ENCODE measurements around the gene RANGRF.
A peak's percentile ranks its signal among the peaks of the same experiment; 100 is the strongest.

Gene RANGRF

DNA sequence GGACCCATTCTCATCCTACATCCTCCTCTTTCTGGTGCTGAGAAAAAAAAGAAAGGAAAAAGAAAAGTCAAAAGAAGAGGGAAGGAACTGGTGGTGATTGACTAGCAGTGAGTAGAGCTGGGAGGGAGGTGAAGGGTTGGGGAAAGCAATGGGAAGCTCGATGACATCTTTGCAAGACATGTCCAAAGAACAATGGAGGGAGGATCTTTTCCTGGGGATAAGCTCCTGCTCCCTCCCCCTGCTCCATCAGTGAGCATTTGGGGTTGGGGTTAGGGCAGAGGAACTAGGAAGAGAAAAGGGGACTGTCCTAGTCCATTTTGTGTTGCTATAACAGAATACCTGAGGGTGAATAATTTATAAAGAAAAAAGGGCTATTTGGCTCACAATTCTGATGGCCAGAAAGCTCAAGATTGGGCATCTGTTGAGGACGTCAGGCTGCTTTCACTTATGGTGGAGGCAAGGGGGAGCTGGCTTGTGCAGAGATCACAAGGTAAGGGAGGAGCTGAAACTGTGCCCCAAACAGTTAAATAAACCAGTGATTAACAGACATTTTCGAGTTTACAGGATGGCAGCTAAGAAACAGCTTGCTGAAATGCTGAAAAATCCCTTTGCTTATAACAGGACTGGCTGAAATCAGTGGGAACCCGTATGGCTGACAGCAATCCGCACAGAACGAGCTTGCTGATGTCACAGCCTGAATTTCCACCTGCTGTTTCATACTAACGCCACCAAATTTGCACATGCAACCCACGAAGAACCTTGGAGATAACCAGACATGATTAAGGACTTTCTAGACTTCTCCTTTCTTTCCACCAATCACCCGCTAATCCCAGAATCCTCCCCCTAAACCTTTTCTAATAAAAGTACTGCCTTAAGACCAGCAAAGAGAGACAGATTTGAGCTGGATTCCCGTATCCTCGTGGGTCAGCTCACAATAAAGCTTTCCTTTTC lies 49.6 kb downstream of the RANGRF start:
- in situ Hi-C loops (cut with MboI; ENCODE audit: low pct_unique_long_range_greater_than_20kb, low sequenced_read_pairs): no loop called here
- peak; percentile 85 for DNase-seq

DNA sequence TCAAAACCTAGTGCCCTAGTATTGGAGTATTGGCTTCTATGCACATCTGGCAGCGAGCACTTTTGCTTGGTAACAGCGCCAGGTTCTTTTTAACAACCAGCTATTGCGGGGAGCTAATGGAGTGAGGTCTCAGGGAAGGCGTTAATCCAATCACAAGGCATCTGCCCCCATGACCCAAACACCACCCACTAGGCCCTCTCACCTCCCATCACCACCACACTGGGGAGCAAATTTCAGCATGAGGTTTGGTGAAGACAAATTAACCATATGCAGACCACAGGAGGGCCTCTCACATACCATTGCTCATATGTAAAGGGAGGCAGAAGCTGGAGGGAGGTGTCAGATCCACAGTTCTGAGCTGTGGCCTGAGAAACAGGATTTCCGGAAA lies 50.3 kb downstream of the RANGRF start:
- in situ Hi-C loops (cut with MboI; ENCODE audit: low pct_unique_long_range_greater_than_20kb, low sequenced_read_pairs): no loop called here

DNA sequence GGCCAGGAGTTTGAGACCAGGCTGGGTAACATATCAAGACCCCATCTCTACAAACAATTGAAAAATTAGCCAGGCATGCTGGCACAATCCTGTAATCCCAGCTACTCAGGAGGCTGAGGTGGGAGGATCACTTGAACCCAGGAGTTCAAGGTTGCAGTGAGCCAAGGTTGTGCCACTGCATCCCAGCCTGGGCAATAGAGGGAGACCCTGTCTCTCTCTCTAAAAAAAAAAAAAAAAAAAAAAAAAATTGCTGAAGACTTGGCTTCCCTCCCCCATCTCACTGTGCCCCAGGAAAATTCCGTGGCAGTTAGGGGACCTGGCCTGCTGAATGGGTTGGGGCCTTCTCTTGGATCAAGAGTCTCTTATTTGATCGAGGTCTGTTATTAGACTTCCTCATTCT lies 51.1 kb downstream of the RANGRF start, which contains the start of gene ODF4:
Gene ODF4 (plus strand): TSS at position 301 of the 400 bp plus-strand sequence. CDS start 212 bp downstream, outside the sequence.
- DNase-seq: no peak
- in situ Hi-C loops (cut with MboI; ENCODE audit: low pct_unique_long_range_greater_than_20kb, low sequenced_read_pairs): no loop called here

More for the DNA sequence above, 50.3 kb downstream of the RANGRF start:
- DNase-seq: no peak
